ENCODE data around the gene SPSB3. TPM values are rescaled to one million over a fixed set of nuclear protein-coding genes. Genes with fewer than 3 reads are reported as not detected.

The SPSB3 gene
- total RNA-seq, 2 experiments from 2014 or later = 46.4 to 47.7 TPM

- ChIA-PET POLR2A (interaction anchor here (1.7 kb wide), 1 partner anchor 9 kb away, joined by 5 read pairs; the partner anchor contains the start of genes NUBP2 and SPSB3), CTCF (no interaction called here)
- no peak for DNase-seq
- H3K9me3 Mint-ChIP-seq = no peaks in the 10 kb centered on the region
- no peak overlapping the region for H3K4me3 Mint-ChIP-seq
- no peaks in the 10 kb centered on the region for H3K27me3 Mint-ChIP-seq
- peaks cover 4% of the 10 kb centered on the region for H3K36me3 Mint-ChIP-seq (ENCODE audit: low read depth)
- no peak overlapping the region for H3K27ac Mint-ChIP-seq
- H3K4me1 Mint-ChIP-seq = peaks cover 1% of the 10 kb centered on the region
These were observed 9.0 kb upstream of the SPSB3 start for GRCh38 chr16:1791256-1791942.

DNA sequence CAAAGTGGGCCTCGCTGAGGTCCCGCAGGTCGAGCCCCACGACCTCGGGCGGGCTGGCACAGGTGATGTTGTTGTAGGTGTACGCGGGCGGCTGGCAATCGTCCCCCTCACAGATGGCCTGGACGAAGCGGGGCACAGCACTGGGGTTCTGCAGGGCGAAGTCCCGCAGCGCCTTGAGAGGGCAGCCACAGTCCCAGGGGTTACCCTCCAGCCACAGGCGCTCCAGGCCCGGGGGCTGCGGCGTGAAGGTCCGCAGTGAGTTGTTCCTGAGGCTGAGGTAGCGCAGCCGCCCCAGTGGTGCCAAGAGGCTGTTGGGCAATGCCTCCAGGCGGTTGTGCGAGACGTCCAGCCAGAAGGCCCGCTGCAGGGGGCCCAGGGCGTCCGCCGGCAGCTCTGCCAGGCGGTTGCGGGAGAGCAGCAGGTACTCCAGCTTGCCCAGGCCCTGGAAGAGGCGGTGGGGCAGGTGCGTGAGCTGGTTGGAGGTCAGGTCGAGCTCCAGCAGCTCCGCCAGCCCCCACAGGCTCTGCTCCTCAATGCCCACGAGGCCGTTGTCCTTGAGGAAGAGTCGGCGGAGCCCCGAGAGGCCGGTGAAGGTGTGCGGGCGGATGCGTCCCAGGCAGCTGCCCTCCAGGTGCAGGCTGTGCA is 8.4 kb upstream of the SPSB3 start:
- peaks cover 4% of the 10 kb centered on the region for H3K36me3 Mint-ChIP-seq (ENCODE audit: low read depth)
- no peaks in the 10 kb centered on the region for H3K27me3 Mint-ChIP-seq
- no peak for DNase-seq
- no peak overlapping the region for H3K27ac Mint-ChIP-seq
- H3K9me3 Mint-ChIP-seq = no peaks in the 10 kb centered on the region
- H3K4me1 Mint-ChIP-seq = peaks cover 1% of the 10 kb centered on the region
- ChIA-PET POLR2A (interaction anchor here (1.7 kb wide), 1 partner anchor 8 kb away, joined by 5 read pairs; the partner anchor contains the start of genes NUBP2 and SPSB3), CTCF (no interaction called here)
- H3K4me3 Mint-ChIP-seq = no peak overlapping the region

DNA sequence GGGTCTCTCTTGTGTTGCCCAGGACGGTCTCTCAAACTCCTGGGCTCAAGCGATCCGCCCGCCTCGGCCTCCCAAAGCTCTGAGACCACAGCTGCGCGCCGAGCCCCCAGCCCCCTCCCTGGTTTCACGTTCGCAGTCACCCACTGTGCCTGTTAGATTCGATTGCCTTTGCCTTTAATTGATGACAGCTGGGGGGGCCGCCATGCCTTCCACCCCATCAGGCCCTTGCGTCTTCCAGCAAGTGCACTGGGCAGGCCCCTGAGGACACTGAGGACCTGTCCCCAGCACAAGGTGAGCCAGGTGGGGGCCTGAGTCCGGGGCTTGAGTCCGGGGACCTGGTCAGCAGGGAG is 7.9 kb upstream of the SPSB3 start:
- peaks cover 4% of the 10 kb centered on the region for H3K36me3 Mint-ChIP-seq (ENCODE audit: low read depth)
- POLR2A ChIA-PET = interaction anchor here (1.7 kb wide), 1 partner anchor 8 kb away, joined by 5 read pairs; the partner anchor contains the start of genes NUBP2 and SPSB3

DNA sequence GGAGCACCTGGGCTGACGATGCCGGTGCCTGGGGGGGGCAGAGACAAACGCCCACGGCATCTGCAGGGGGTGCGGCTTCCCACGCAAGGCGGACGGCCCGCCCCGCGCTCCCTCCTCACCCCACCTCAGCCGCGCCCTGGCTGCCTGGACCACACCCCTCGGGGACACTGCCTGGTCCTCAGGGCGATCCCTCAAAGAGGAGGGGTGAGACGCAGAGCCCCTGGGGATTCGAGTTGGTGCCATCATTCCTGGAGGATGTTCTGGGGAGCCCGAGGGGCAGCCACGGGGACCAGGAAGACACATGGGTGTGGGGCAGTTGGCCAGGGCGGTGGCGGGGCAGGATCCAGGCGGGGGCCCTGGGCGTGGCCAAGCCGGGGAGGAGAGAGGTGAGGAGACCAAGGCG is 7.3 kb upstream of the SPSB3 start:
- Mint-ChIP-seq H3K27me3 (no peaks in the 10 kb centered on the region), H3K9me3 (no peaks in the 10 kb centered on the region), H3K36me3 (ENCODE audit: low read depth) (peaks cover 7% of the 10 kb centered on the region), H3K27ac (no peak overlapping the region), H3K4me3 (no peak overlapping the region), H3K4me1 (peaks cover 5% of the 10 kb centered on the region)
- CTCF ChIA-PET = no interaction called here
- no peak for DNase-seq
- POLR2A ChIA-PET = no interaction called here

More for the DNA sequence above, 7.9 kb upstream of the SPSB3 start:
- DNase-seq = no peak
- Mint-ChIP-seq H3K27me3 (no peaks in the 10 kb centered on the region), H3K4me1 (peaks cover 3% of the 10 kb centered on the region), H3K27ac (no peak overlapping the region), H3K9me3 (no peaks in the 10 kb centered on the region), H3K4me3 (no peak overlapping the region)
- CTCF ChIA-PET = no interaction called here

GRCh38 chr16:1788708-1789100 is 6.3 kb upstream of the SPSB3 start:
- Mint-ChIP-seq H3K36me3 (ENCODE audit: low read depth) (peaks cover 7% of the 10 kb centered on the region), H3K27me3 (no peaks in the 10 kb centered on the region), H3K4me3 (no peak overlapping the region), H3K27ac (no peak overlapping the region), H3K4me1 (peaks cover 8% of the 10 kb centered on the region), H3K9me3 (no peaks in the 10 kb centered on the region)
- POLR2A ChIA-PET = no interaction called here
- CTCF ChIA-PET = no interaction called here
- DNase-seq = no peak

GRCh38 chr16:1788095-1788707 is 5.8 kb upstream of the SPSB3 start:
- Mint-ChIP-seq H3K9me3 (no peaks in the 10 kb centered on the region), H3K27me3 (no peaks in the 10 kb centered on the region), H3K27ac (no peak overlapping the region), H3K4me3 (no peak overlapping the region), H3K36me3 (ENCODE audit: low read depth) (peaks cover 10% of the 10 kb centered on the region), H3K4me1 (peaks cover 13% of the 10 kb centered on the region)
- no peak for DNase-seq
- CTCF ChIA-PET = no interaction called here
- POLR2A ChIA-PET = no interaction called here

GRCh38 chr16:1787322-1788094 is 5.1 kb upstream of the SPSB3 start:
- no peak for DNase-seq
- H3K4me1 Mint-ChIP-seq = peaks cover 13% of the 10 kb centered on the region
- no peaks in the 10 kb centered on the region for H3K27me3 Mint-ChIP-seq
- H3K36me3 Mint-ChIP-seq (ENCODE audit: low read depth) = peaks cover 10% of the 10 kb centered on the region
- no peak overlapping the region for H3K4me3 Mint-ChIP-seq
- ChIA-PET CTCF (no interaction called here), POLR2A (no interaction called here)
- no peak overlapping the region for H3K27ac Mint-ChIP-seq
- no peaks in the 10 kb centered on the region for H3K9me3 Mint-ChIP-seq

- no peak overlapping the region for H3K4me3 Mint-ChIP-seq
- H3K27ac Mint-ChIP-seq = no peak overlapping the region
- DNase-seq = no peak
- H3K4me1 Mint-ChIP-seq = peaks cover 13% of the 10 kb centered on the region
- ChIA-PET CTCF (no interaction called here), POLR2A (no interaction called here)
- no peaks in the 10 kb centered on the region for H3K27me3 Mint-ChIP-seq
- H3K9me3 Mint-ChIP-seq = no peaks in the 10 kb centered on the region
- H3K36me3 Mint-ChIP-seq (ENCODE audit: low read depth) = peaks cover 10% of the 10 kb centered on the region
These were observed 4.6 kb upstream of the SPSB3 start for GRCh38 chr16:1787056-1787321.

GRCh38 chr16:1786242-1787055 is 4.1 kb upstream of the SPSB3 start:
- peaks cover 18% of the 10 kb centered on the region for H3K4me1 Mint-ChIP-seq
- peaks cover 10% of the 10 kb centered on the region for H3K36me3 Mint-ChIP-seq (ENCODE audit: low read depth)
- H3K27ac Mint-ChIP-seq = no peak overlapping the region
- no peak overlapping the region for H3K4me3 Mint-ChIP-seq
- H3K27me3 Mint-ChIP-seq = no peaks in the 10 kb centered on the region
- no peak for DNase-seq
- ChIA-PET CTCF (no interaction called here), POLR2A (no interaction called here)
- no peaks in the 10 kb centered on the region for H3K9me3 Mint-ChIP-seq

GRCh38 chr16:1785846-1786170 is 3.4 kb upstream of the SPSB3 start:
- Mint-ChIP-seq H3K9me3 (no peaks in the 10 kb centered on the region), H3K27ac (peak overlapping the region; percentile 3), H3K27me3 (no peaks in the 10 kb centered on the region), H3K36me3 (ENCODE audit: low read depth) (peaks cover 10% of the 10 kb centered on the region), H3K4me1 (peaks cover 22% of the 10 kb centered on the region), H3K4me3 (no peak overlapping the region)
- ChIA-PET POLR2A (interaction anchor here (5.1 kb wide), 1 partner anchor 14 kb away, joined by 101 read pairs; the partner anchor contains the start of genes EME2, MRPS34 and NME3), CTCF (interaction anchor here (0.5 kb wide), 1 partner anchor 125 kb away, joined by 3 read pairs; no protein-coding TSS in a partner anchor)
- DNase-seq = no peak

DNA sequence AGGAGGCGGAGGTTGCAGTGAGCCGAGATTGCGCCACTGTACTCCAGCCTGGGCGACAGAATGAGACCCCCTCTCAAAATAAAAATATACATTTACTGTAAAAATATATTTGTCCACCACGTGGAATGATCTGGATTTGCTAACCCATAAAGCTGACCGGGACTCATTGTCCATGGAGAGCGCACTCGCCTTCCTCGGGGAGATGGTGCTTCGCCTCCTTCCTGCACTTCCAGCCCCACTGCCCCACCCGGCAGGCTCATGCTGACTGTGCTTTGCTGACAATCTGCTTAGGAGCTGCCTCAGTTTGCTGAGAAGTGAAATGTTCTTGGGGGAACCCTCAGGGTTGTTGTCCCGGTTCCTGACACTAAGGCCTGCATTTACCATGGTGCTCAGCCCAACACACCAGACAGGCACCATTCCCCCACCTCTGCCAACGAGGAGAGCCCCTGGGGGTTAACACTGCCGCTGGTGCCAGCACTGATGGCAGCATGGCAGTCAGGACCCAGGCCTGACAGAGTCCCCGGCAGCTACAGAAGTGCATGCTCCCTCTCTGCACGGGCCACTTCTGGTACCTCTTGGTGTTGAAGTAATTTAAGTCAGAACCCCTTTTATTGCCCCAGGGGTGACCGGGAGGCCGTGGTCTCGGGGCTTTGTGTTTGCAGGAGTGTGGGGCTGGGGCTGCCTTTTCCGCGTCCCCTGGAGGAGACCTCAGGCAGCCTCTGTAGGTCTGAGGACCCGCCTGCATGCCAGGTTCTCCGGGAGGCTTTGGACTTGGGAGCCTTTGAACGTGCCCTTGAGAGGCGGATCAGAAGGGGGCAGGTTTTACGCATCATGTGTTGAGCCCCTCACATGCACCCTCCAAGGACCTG is 2.8 kb upstream of the SPSB3 start:
- Mint-ChIP-seq H3K4me1 (peaks cover 22% of the 10 kb centered on the region), H3K27ac (peak overlapping the region; percentile 3), H3K36me3 (ENCODE audit: low read depth) (peaks cover 10% of the 10 kb centered on the region), H3K4me3 (peak overlapping the region; percentile 56), H3K9me3 (no peaks in the 10 kb centered on the region), H3K27me3 (no peaks in the 10 kb centered on the region)
- DNase-seq = no peak
- POLR2A ChIA-PET = interaction anchor here (0.6 to 5.1 kb wide), 3 partner anchors 13 to 311 kb away, joined by 3 to 101 read pairs (median 20); partner anchors contain the start of genes EME2, FAHD1, HAGH and MRPS34
- CTCF ChIA-PET = interaction anchor here (0.5 kb wide), 1 partner anchor 126 kb away, joined by 3 read pairs; no protein-coding TSS in a partner anchor

Measured in activated CD4-positive, alpha-beta memory T cell treated with anti-CD3 and anti-CD28 coated beads, Interleukin-2, amount 10 ng/mL, durations not matched to agents 7 days and 5 days (primary cell).